GM23248 (cell line): ENCODE data around the gene TRERF1. TPM values are rescaled to one million over a fixed set of nuclear protein-coding genes. Genes with fewer than 3 reads are reported as not detected.
A peak's percentile ranks its signal among the peaks of the same experiment; 100 is the strongest.

Experiments used
- DNase-seq: peaks from one replicate; pipeline ENCODE4 v3.0.0-alpha.2; 2015
- H2AFZ ChIP-seq: fragments of 200-600 bp; sonication (generic); 2 replicates; pipeline ENCODE4 v1.6.1; 2016; ENCODE audit warnings: antibody characterized with exemption
- H3F3A ChIP-seq: fragments of 200-600 bp; sonication (generic); 2 replicates; pipeline ENCODE4 v1.6.1; 2016; ENCODE audit warnings: mild to moderate bottlenecking, antibody characterized with exemption, mixed run types; ENCODE audit not compliant: insufficient read depth
- H3K27ac ChIP-seq: fragments of 200-600 bp; sonication (generic); 2 replicates; pipeline ENCODE4 v1.5.1; 2016; ENCODE audit warnings: mild to moderate bottlenecking
- H3K27me3 ChIP-seq: fragments of 200-600 bp; sonication (generic); replicated peaks from 2 replicates; pipeline ENCODE4 v1.6.1; 2016; ENCODE audit warnings: mild to moderate bottlenecking; ENCODE audit not compliant: insufficient read depth
- H3K36me3 ChIP-seq: fragments of 200-600 bp; sonication (generic); 2 replicates; pipeline ENCODE4 v1.6.1; 2016; ENCODE audit warnings: low read depth, mild to moderate bottlenecking
- H3K4me1 ChIP-seq: fragments of 200-600 bp; sonication (generic); 2 replicates; pipeline ENCODE4 v1.6.1; 2016; ENCODE audit warnings: mild to moderate bottlenecking; ENCODE audit not compliant: insufficient read depth
- H3K4me2 ChIP-seq: fragments of 200-600 bp; sonication (generic); one replicate; pipeline ENCODE4 v1.6.1; 2016; ENCODE audit warnings: mild to moderate bottlenecking; ENCODE audit not compliant: unreplicated experiment
- H3K4me3 ChIP-seq: fragments of 200-600 bp; sonication (generic); 2 replicates; pipeline ENCODE4 v1.5.1; 2016; ENCODE audit warnings: mild to moderate bottlenecking
- H3K79me2 ChIP-seq: fragments of 200-600 bp; sonication (generic); 2 replicates; pipeline ENCODE4 v1.6.1; 2016; ENCODE audit warnings: mild to moderate bottlenecking; ENCODE audit not compliant: insufficient read depth
- H3K9ac ChIP-seq: fragments of 200-600 bp; sonication (generic); 2 replicates; pipeline ENCODE4 v1.6.1; 2016; ENCODE audit warnings: mild to moderate bottlenecking
- H3K9me2 ChIP-seq: fragments of 200-600 bp; sonication (generic); 2 replicates; pipeline ENCODE4 v1.6.1; 2016; ENCODE audit warnings: mixed run types, mild to moderate bottlenecking, moderate library complexity; ENCODE audit not compliant: insufficient read depth
- H3K9me3 ChIP-seq: fragments of 200-600 bp; sonication (generic); one replicate; pipeline ENCODE4 v1.6.1; 2017; ENCODE audit warnings: low read depth
- H4K20me1 ChIP-seq: fragments of 200-600 bp; sonication (generic); 2 replicates; pipeline ENCODE4 v1.6.0; 2016; ENCODE audit not compliant: insufficient read depth
- EZH2 ChIP-seq: fragments of 200-600 bp; sonication (generic); IDR thresholded peaks from 2 replicates; pipeline ENCODE4 v1.6.1; 2018; ENCODE audit warnings: antibody characterized with exemption, mild to moderate bottlenecking; ENCODE audit not compliant: insufficient read depth, poor library complexity, severe bottlenecking
- EZH2phosphoT487 ChIP-seq: fragments of 200-600 bp; sonication (generic); IDR thresholded peaks from 2 replicates; pipeline ENCODE4 v1.6.1; 2018; ENCODE audit warnings: antibody characterized with exemption, moderate library complexity, mild to moderate bottlenecking, low read depth; ENCODE audit not compliant: insufficient read depth
- WGBS, 2 experiments: methylation state at CpG; one replicate each; pipeline ENCODE4 v1.1.6; 2015 to 2017; ENCODE audit warnings: low lambda C conversion rate in 2 of 2, low coverage in 1 of 2; ENCODE audit errors: missing lambda C conversion rate in 2 of 2; 5-methylcytosine and 5-hydroxymethylcytosine counted together
- in situ Hi-C: fragments of 300-500 bp; cut with MboI; formaldehyde crosslinking; loops from 2 replicates; pipeline ENCODE4 v1.15.0; 2020
- polyA plus RNA-seq: library from polyadenylated mRNA; unstranded; fragments of >200 nt; fragmentation: Nextera tagmentation; extraction: Ambion mirVana; gene quantifications from 2 replicates; pipeline ENCODE4 v1.2.1, GENCODE V29; 2016
- total RNA-seq: library from RNA; depleted of rRNA; stranded (reverse); fragments of >200 nt; shearing (Covaris generic); gene quantifications from 2 replicates; pipeline ENCODE4 v1.2.3, GENCODE V29; 2014

Gene TRERF1
- total and polyA plus RNA-seq, 2 experiments from 2014 or later, result 2.7 to 3.1 TPM

DNA sequence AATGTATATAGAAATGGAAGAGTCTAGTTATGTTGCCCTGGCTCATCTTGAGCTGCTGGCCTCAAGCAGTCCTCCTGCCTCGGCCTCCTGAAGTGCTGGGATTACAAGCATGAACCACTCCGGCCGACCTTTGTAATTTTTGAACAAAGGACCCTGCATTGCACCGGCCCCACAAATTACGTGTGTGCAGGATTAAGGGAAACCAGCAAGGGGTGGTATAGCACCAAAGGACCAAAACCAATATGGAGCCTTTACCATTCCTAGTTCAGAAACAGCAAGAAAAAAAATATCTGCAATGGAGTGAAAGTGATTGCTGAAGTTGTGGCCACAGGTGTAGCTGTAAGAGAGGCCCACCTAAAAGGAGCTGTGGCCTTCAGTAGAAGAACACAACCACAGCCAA lies 8.2 kb upstream of the TRERF1 start:
- no peaks in the 10 kb centered on the region for H4K20me1 ChIP-seq
- H3F3A ChIP-seq, result peaks cover 10% of the 10 kb centered on the region
- H3K9me3 ChIP-seq, result no peaks in the 10 kb centered on the region
- no peak overlapping the region for H3K9ac ChIP-seq
- H3K4me2 ChIP-seq, result no peak overlapping the region
- H2AFZ ChIP-seq, result peak overlapping the region; percentile 17; the same call in 1 of the 2 replicates
- H3K9me2 ChIP-seq, result no peaks in the 10 kb centered on the region
- no peak for DNase-seq
- no peak overlapping the region for H3K4me3 ChIP-seq
- H3K27ac ChIP-seq, result no peak overlapping the region
- 78 to 84% methylated on average over 5 of the region's 5 CpGs for WGBS, 2 experiments
- no peaks in the 10 kb centered on the region for H3K36me3 ChIP-seq
- H3K27me3 ChIP-seq, result no peaks in the 10 kb centered on the region
- TF ChIP-seq EZH2, result no peak
- no peak for TF ChIP-seq EZH2phosphoT487
- no peaks in the 10 kb centered on the region for H3K79me2 ChIP-seq
- peaks cover 11% of the 10 kb centered on the region for H3K4me1 ChIP-seq
- in situ Hi-C loops, result no loop called here

DNA sequence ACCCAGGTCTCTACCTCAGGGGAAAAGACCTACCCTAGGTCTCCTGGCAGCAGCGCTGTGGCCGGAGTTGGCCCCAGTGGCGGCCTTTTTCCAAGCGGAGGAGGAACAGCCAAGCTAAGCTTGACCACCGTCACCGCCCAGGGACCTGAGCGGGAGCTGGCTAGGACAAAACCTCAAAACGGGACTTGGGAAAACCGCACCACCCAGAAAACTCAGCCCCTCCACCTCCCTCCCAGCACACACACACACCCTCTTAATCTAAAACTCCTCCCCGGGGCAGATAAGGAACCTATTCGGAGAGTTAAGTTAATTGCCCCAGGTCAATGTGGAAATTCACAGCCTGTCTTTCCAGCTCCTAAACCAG lies 2.7 kb upstream of the TRERF1 start:
- H3K4me1 ChIP-seq, result peaks cover 9% of the 10 kb centered on the region
- TF ChIP-seq EZH2 (no peak), EZH2phosphoT487 (no peak)
- no peaks in the 10 kb centered on the region; the same call in none of the 2 replicates for H3F3A ChIP-seq
- H3K79me2 ChIP-seq, result peaks cover 25% of the 10 kb centered on the region
- DNase-seq, result peak; percentile 13
- 0 out of 2 replicates have a peak overlapping the region, but pooled peaks have one; percentile 82 for H3K9ac ChIP-seq
- no peaks in the 10 kb centered on the region for H3K36me3 ChIP-seq
- H3K9me3 ChIP-seq, result no peaks in the 10 kb centered on the region
- H3K27me3 ChIP-seq, result no peaks in the 10 kb centered on the region
- H2AFZ ChIP-seq, result peak overlapping the region; percentile 88
- no peaks in the 10 kb centered on the region for H4K20me1 ChIP-seq
- H3K27ac ChIP-seq, result peak overlapping the region; percentile 69; the same call in 1 of the 2 replicates
- H3K4me3 ChIP-seq, result peak overlapping the region; percentile 89; the same call in 1 of the 2 replicates
- WGBS, 2 experiments, result 28 to 30% methylated on average over 9 to 11 of the region's 11 CpGs
- in situ Hi-C loops, result no loop called here
- no peak overlapping the region for H3K4me2 ChIP-seq
- H3K9me2 ChIP-seq, result no peaks in the 10 kb centered on the region

DNA sequence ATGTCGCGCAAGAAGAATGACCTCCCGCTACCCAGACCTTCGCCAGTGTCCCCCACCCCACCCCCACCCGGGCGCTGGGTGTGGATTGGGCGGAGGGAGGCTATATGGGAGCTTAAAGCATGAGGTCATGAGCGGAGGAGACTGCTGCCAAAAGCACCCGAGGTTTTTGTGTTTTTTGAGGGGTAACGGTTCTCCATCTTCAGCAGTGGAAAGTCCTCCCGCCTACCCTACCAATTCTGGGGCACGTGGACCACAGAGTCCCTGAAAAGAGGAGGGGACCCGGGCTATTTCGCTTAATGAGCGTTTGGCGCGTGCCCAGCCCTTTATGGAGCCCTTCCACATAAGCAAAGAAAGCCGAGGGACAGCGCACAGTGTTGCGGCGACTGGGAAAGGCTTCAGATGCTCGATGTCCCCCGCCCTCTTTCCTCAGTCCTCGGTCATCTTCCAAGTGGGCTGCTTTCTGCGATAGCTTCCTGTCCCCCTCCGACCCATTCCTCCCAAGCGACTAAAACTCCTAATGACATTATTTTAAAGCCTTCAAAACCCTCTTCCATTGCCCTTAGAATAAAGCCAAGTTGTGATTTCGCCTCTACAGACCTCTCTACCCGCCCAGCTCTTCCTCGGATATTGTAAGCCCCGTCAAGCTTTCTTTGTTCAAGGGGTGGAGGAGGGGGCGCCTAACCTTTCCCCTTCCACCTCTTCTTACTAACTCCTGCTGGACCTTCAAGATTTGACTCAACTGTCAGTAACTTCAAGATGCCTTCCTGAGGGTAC lies 2.1 kb upstream of the TRERF1 start:
- H3K36me3 ChIP-seq, result no peaks in the 10 kb centered on the region
- H3K27ac ChIP-seq, result peak overlapping the region; percentile 69
- H3K9me3 ChIP-seq, result no peaks in the 10 kb centered on the region
- H3K79me2 ChIP-seq, result peaks cover 30% of the 10 kb centered on the region
- H4K20me1 ChIP-seq, result no peaks in the 10 kb centered on the region
- H2AFZ ChIP-seq, result peak overlapping the region; percentile 88
- no peaks in the 10 kb centered on the region; the same call in none of the 2 replicates for H3F3A ChIP-seq
- peak overlapping the region; percentile 89 for H3K4me3 ChIP-seq
- H3K4me1 ChIP-seq, result peaks cover 14% of the 10 kb centered on the region
- peak overlapping the region; percentile 82 for H3K9ac ChIP-seq
- H3K9me2 ChIP-seq, result no peaks in the 10 kb centered on the region
- WGBS, 2 experiments, result 1 to 4% methylated on average over 32 of the region's 32 CpGs
- no peaks in the 10 kb centered on the region for H3K27me3 ChIP-seq
- in situ Hi-C loops, result no loop called here
- peak overlapping the region; percentile 93 for H3K4me2 ChIP-seq
- no peak for TF ChIP-seq EZH2phosphoT487
- no peak for TF ChIP-seq EZH2
- peak; percentile 85 for DNase-seq

DNA sequence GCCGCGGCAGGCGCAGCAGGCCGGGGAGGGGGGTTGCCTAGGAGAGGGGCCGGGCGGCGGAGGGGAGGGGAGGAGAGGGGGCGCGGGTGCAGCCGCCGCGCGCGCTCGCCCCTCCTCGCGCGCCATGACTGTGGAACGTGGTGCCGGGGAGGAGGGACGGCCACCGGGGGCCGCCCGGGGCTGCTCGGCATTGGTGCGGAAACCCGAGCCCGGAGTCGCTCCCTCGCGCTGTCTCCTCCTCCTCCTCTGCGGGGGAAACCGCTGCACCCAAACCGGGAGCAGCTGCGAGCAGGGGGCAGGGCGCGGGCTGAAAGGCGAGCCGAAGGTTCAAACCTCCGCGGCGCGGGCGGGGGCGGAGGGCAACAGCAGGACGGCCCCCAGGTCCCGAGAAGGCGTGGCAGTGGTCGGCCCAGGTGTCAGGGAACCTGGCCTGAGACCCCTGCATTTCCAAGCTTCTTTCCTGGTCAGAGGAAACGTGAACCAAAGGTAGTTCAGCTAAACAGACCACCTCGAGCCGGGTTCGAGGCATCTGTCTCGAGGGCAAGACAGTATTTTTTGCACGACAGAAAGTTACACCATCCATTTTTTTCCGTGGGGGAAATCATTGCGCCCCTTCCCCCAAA lies 1.4 kb upstream of the TRERF1 start:
- TF ChIP-seq EZH2phosphoT487, result no peak
- TF ChIP-seq EZH2, result no peak
- peaks cover 16% of the 10 kb centered on the region for H3K4me1 ChIP-seq

More for the DNA sequence above, 1.4 kb upstream of the TRERF1 start:
- Histone ChIP-seq H3K27me3 (no peaks in the 10 kb centered on the region), H3K4me2 (peak overlapping the region; percentile 93), H3K9me2 (no peaks in the 10 kb centered on the region), H3K9ac (peak overlapping the region; percentile 82), H3F3A (no peaks in the 10 kb centered on the region; the same call in none of the 2 replicates), H3K79me2 (peaks cover 37% of the 10 kb centered on the region), H3K36me3 (no peaks in the 10 kb centered on the region), H3K9me3 (no peaks in the 10 kb centered on the region), H2AFZ (peak overlapping the region; percentile 88), H3K4me3 (peak overlapping the region; percentile 89), H4K20me1 (no peaks in the 10 kb centered on the region), H3K27ac (peak overlapping the region; percentile 69)
- peak; percentile 97 for DNase-seq
- WGBS, 2 experiments, result 2 to 4% methylated on average over 33 to 53 of the region's 57 CpGs
- in situ Hi-C loops, result no loop called here
